Endothelial cell of umbilical vein (primary cell): ENCODE measurements around the gene FGD3. TPM values are rescaled to one million over a fixed set of nuclear protein-coding genes. Genes with fewer than 3 reads are reported as not detected.

Source experiments
- BruUV-seq: library from RNA; stranded (reverse); fragments of 400-500 nt; replicated peaks from 2 replicates; lab custom pipeline; 2021; lab: Mats Ljungman, UMichigan
- CTCF ChIA-PET: fragments of 300-600, 350-600 bp; sonication (Branson Sonifier 250); formaldehyde crosslinking; loops from one replicate; lab custom pipeline; 2021; ENCODE audit warnings: antibody characterized with exemption, inconsistent platforms; lab: Charles Lee
- POLR2A ChIA-PET: fragments of 300-600, 350-600 bp; sonication (Branson Sonifier 250); formaldehyde crosslinking; loops from one replicate; lab custom pipeline; 2021; ENCODE audit warnings: antibody characterized with exemption, inconsistent platforms; lab: Charles Lee
- DNase-seq: peaks from one replicate; pipeline ENCODE4 v3.0.0-alpha.2; 2011; ENCODE audit warnings: low read depth, low spot score
- FAIRE-seq: peaks from 2 replicates; lab custom pipeline; 2011; peaks lifted over from hg19 to GRCh38; lab: Jason Lieb, UNC
- H2AFZ ChIP-seq: 2 replicates; pipeline ENCODE4 v1.6.0; 2012; ENCODE audit warnings: low read depth, low read length, control low read depth, inconsistent platforms
- H3K27ac ChIP-seq: 2 replicates; pipeline ENCODE4 v1.5.1; 2011; ENCODE audit warnings: low read depth, mild to moderate bottlenecking, control low read depth, low read length, moderate library complexity; ENCODE audit not compliant: insufficient read depth
- H3K27me3 ChIP-seq, 2 experiments: 2 replicates each; pipeline versions ENCODE4 v1.6.0 to v1.6.1; 2011; ENCODE audit warnings: low read length in 2 of 2, mixed read lengths in 1 of 2; ENCODE audit not compliant: control insufficient read depth in 2 of 2, insufficient read depth in 2 of 2
- H3K36me3 ChIP-seq, 2 experiments: 2 replicates in 1 of 2; 3 replicates in 1 of 2; pipeline ENCODE4 v1.5.1; 2011; ENCODE audit warnings: low read length in 2 of 2, mild to moderate bottlenecking in 1 of 2, moderate library complexity in 1 of 2; ENCODE audit not compliant: control insufficient read depth in 2 of 2, insufficient read depth in 2 of 2; ENCODE audit errors: extremely low read depth in 1 of 2
- H3K4me1 ChIP-seq: 3 replicates; pipeline ENCODE4 v1.5.1; 2011; ENCODE audit warnings: mild to moderate bottlenecking, low read length; ENCODE audit not compliant: control insufficient read depth, insufficient read depth; ENCODE audit errors: extremely low read depth
- H3K4me2 ChIP-seq: 2 replicates; pipeline ENCODE4 v1.6.1; 2011; ENCODE audit warnings: low read length, control low read depth, mixed read lengths; ENCODE audit not compliant: insufficient read depth
- H3K4me3 ChIP-seq, 3 experiments: fragments of 200-600 bp in 1 of 3; sonication (generic), shearing (Covaris generic) in 1 of 3; replicated peaks in 1 of 3; 2 replicates each; pipeline ENCODE4 v1.5.1; 2011 to 2016; ENCODE audit warnings: control low read depth in 3 of 3, low read length in 3 of 3, mild to moderate bottlenecking in 2 of 3, inconsistent platforms in 1 of 3, low read depth in 1 of 3, moderate library complexity in 1 of 3; ENCODE audit not compliant: insufficient read depth in 1 of 3
- H3K79me2 ChIP-seq: 2 replicates; pipeline ENCODE4 v1.6.0; 2012; ENCODE audit warnings: low read length, inconsistent platforms; ENCODE audit not compliant: control insufficient read depth, insufficient read depth
- H3K9ac ChIP-seq: replicated peaks from 2 replicates; pipeline ENCODE3; 2011; ENCODE audit warnings: low read length, control low read depth; ENCODE audit not compliant: insufficient read depth; ENCODE audit errors: extremely low read depth
- H3K9me1 ChIP-seq: replicated peaks from 3 replicates; pipeline ENCODE4 v1.6.0; 2011; ENCODE audit warnings: mild to moderate bottlenecking, low read length; ENCODE audit not compliant: control insufficient read depth, insufficient read depth; ENCODE audit errors: extremely low read depth
- H3K9me3 ChIP-seq: replicated peaks from 2 replicates; pipeline ENCODE4 v1.5.1; 2012; ENCODE audit warnings: low read length, inconsistent platforms; ENCODE audit not compliant: control insufficient read depth, insufficient read depth
- H4K20me1 ChIP-seq: replicated peaks from 2 replicates; pipeline ENCODE3; 2011; ENCODE audit warnings: mild to moderate bottlenecking, low read length; ENCODE audit not compliant: control insufficient read depth, insufficient read depth; ENCODE audit errors: extremely low read depth
- EZH2 ChIP-seq: IDR thresholded peaks from 2 replicates; pipeline ENCODE4 v1.6.1; 2012; ENCODE audit warnings: borderline replicate concordance, low read depth, mild to moderate bottlenecking, moderate library complexity, low read length, inconsistent platforms; ENCODE audit not compliant: severe bottlenecking
- FOS ChIP-seq: IDR thresholded peaks from 2 replicates; pipeline ENCODE4 v1.6.1; 2011; ENCODE audit warnings: mild to moderate bottlenecking, low read length, moderate library complexity, borderline replicate concordance; ENCODE audit not compliant: insufficient read depth
- GATA2 ChIP-seq: IDR thresholded peaks from 2 replicates; pipeline ENCODE4 v1.7.0; 2011; ENCODE audit warnings: low read depth, mild to moderate bottlenecking, moderate library complexity, mixed read lengths, low read length; ENCODE audit not compliant: insufficient read length, insufficient read depth
- JUN ChIP-seq: IDR thresholded peaks from 2 replicates; pipeline ENCODE4 v1.6.1; 2011; ENCODE audit warnings: borderline replicate concordance, low read depth; ENCODE audit not compliant: insufficient read length, insufficient read depth
- MYC ChIP-seq: IDR thresholded peaks from one replicate; pipeline ENCODE4 v1.6.1; 2011; ENCODE audit warnings: mild to moderate bottlenecking, low read depth, low read length
- POLR2A ChIP-seq: IDR thresholded peaks from 2 replicates; pipeline ENCODE4 v1.6.1; 2012; ENCODE audit warnings: low read depth, mild to moderate bottlenecking, control low read depth, low read length
- POLR2AphosphoS5 ChIP-seq: IDR thresholded peaks from 2 replicates; pipeline ENCODE4 v1.6.1; 2012; ENCODE audit warnings: low read depth, mild to moderate bottlenecking, control low read depth, low read length, moderate library complexity; ENCODE audit not compliant: insufficient read depth
- dilution Hi-C: fragments of 300-500 bp; cut with MboI; formaldehyde crosslinking; loops from one replicate; pipeline ENCODE4 v1.15.0; 2019; ENCODE audit warnings: low sequenced_read_pairs; ENCODE audit not compliant: extremely low pct_ligation_motif_present
- intact Hi-C: fragments of 100-400 bp; cut with micrococcal nuclease; formaldehyde crosslinking; loops from one replicate; pipeline ENCODE4 v1.10.0; 2022
- polyA plus RNA-seq, 4 experiments: library from polyadenylated mRNA; depleted of rRNA in 3 of 4; stranded (reverse) in 3 of 4; unstranded in 1 of 4; fragments of >200 nt; gene quantifications; 2 replicates each; pipeline versions ENCODE4 v1.2.1 to v1.2.3, GENCODE V29; 2011 to 2012; ENCODE audit warnings: missing spikeins in 1 of 4
- total RNA-seq: library from RNA; stranded (reverse); gene quantifications from 2 replicates; pipeline ENCODE4 v1.2.3, GENCODE V29; 2021
- TF ChIP-seq, protein P1 (sequence below): IDR thresholded peaks from 2 replicates; pipeline ENCODE4 v1.6.1; 2011; ENCODE audit not compliant: insufficient read depth, insufficient read length
- TF ChIP-seq, protein P2 (sequence below), 2 donors: IDR thresholded peaks; 1 replicate in 1 of 2; 2 replicates in 1 of 2; pipeline ENCODE4 v1.5.1; 2011; ENCODE audit warnings: low read length in 2 of 2, mild to moderate bottlenecking in 2 of 2, moderate library complexity in 2 of 2, control low read depth in 1 of 2, inconsistent platforms in 1 of 2, low read depth in 1 of 2; ENCODE audit not compliant: insufficient read depth in 1 of 2; ENCODE audit errors: extremely low read depth in 1 of 2

Gene FGD3
- total and polyA plus RNA-seq, 2 donors (not counting 3 experiments of a cell fraction or from before 2014, with no cell fraction given), result not detected

DNA sequence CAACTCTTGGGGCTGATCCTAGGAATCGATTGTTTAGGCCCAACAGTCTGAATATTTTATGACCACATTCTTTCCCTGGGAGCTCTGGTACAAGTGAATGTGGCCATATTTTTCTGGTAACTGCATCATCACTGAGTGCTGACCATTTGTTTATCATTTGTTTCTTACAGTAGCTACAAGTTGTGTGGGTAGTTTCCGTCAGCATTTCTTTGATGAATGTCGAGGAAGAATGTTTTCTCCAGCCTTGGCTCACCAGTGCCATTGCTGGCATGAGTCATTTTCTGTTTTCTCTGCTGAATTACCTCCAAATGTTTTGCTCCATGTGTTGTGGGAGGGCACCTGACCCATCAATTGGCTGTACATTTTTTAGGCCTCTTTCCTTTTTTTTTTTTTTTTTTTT lies 134.6 kb downstream of the FGD3 start:
- H3K36me3 ChIP-seq, result no peaks in the 10 kb centered on the region
- H4K20me1 ChIP-seq, result no peaks in the 10 kb centered on the region
- H3K27ac ChIP-seq, result no peak overlapping the region
- H3K9ac ChIP-seq, result no peak overlapping the region
- no peak overlapping the region for H3K4me2 ChIP-seq
- no peaks in the 10 kb centered on the region for H3K9me3 ChIP-seq
- H3K4me1 ChIP-seq, result no peaks in the 10 kb centered on the region
- CTCF ChIA-PET, result interaction anchor here (1.1 to 2.2 kb wide), 2 partner anchors 17 to 27 kb away, joined by 5 read pairs; no protein-coding TSS in a partner anchor
- TF ChIP-seq POLR2AphosphoS5 (no peak), MYC (no peak), EZH2 (no peak), FOS (no peak), GATA2 (no peak), JUN (no peak), POLR2A (no peak)
- TF ChIP-seq, protein P1, sequence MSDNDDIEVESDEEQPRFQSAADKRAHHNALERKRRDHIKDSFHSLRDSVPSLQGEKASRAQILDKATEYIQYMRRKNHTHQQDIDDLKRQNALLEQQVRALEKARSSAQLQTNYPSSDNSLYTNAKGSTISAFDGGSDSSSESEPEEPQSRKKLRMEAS, result no peak
- TF ChIP-seq, protein P2, sequence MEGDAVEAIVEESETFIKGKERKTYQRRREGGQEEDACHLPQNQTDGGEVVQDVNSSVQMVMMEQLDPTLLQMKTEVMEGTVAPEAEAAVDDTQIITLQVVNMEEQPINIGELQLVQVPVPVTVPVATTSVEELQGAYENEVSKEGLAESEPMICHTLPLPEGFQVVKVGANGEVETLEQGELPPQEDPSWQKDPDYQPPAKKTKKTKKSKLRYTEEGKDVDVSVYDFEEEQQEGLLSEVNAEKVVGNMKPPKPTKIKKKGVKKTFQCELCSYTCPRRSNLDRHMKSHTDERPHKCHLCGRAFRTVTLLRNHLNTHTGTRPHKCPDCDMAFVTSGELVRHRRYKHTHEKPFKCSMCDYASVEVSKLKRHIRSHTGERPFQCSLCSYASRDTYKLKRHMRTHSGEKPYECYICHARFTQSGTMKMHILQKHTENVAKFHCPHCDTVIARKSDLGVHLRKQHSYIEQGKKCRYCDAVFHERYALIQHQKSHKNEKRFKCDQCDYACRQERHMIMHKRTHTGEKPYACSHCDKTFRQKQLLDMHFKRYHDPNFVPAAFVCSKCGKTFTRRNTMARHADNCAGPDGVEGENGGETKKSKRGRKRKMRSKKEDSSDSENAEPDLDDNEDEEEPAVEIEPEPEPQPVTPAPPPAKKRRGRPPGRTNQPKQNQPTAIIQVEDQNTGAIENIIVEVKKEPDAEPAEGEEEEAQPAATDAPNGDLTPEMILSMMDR (IDR thresholded peaks at IDR 0.05; ENCODE audit: extremely low read depth in 1 of 2, insufficient read depth in 1 of 2, low read depth in 1 of 2, low read length in 2 of 2), result no peak
- no peaks in the 10 kb centered on the region for H3K79me2 ChIP-seq
- FAIRE-seq, result no peak
- BruUV-seq, result no TSS peak
- no peaks in the 10 kb centered on the region for H3K27me3 ChIP-seq
- DNase-seq, result no peak
- H2AFZ ChIP-seq, result no peak overlapping the region
- no peak overlapping the region for H3K4me3 ChIP-seq
- intact Hi-C loops (no loop called here), dilution Hi-C loops (no loop called here)
- POLR2A ChIA-PET, result interaction anchor here (0.5 kb wide), 1 partner anchor 53 kb away, joined by 15 read pairs; no protein-coding TSS in a partner anchor
- H3K9me1 ChIP-seq, result no peaks in the 10 kb centered on the region
